Measurements from ENCODE around the gene ADGRE1.

- TF ChIP-seq CTCF (IDR thresholded peaks at IDR 0.05; ENCODE audit: low read length) (no peak), EZH2 (IDR thresholded peaks at IDR 0.05; ENCODE audit: borderline replicate concordance, low read length) (no peak)
Measured at GRCh38 chr19:6903446-6903845, 16.1 kb downstream of the ADGRE1 start.
